HepG2 (cell line): Measurements from ENCODE around the gene SNRNP200. TPM values are rescaled to one million over a fixed set of nuclear protein-coding genes. Genes with fewer than 3 reads are reported as not detected.
A peak's percentile ranks its signal among the peaks of the same experiment; 100 is the strongest.

Source experiments
- NAIF1 ChIP-seq: sonication (generic); formaldehyde crosslinking; IDR thresholded peaks from 2 replicates; pipeline ENCODE4 v1.5.0; 2020; ENCODE audit warnings: mild to moderate bottlenecking, missing genetic modification reagents, borderline replicate concordance
- RERE ChIP-seq: IDR thresholded peaks from 2 replicates; pipeline ENCODE4 v1.6.1; 2016; ENCODE audit warnings: low read depth, missing genetic modification reagents, missing compliant biosample characterization
- STAT6 ChIP-seq: sonication (generic); formaldehyde crosslinking; IDR thresholded peaks from 2 replicates; pipeline ENCODE4 v1.4.0; 2020; ENCODE audit warnings: missing genetic modification reagents, mild to moderate bottlenecking, borderline replicate concordance
- THAP11 ChIP-seq: IDR thresholded peaks from 2 replicates; pipeline ENCODE4 v1.6.1; 2016; ENCODE audit warnings: missing biosample characterization, missing genetic modification reagents
- ZMAT3 ChIP-seq: sonication (generic); formaldehyde crosslinking; conservative IDR thresholded peaks from 2 replicates; pipeline ENCODE4 v1.7.0; 2021; ENCODE audit warnings: missing genetic modification reagents
- ZNF367 ChIP-seq: sonication (generic); formaldehyde crosslinking; IDR thresholded peaks from 2 replicates; pipeline ENCODE4 v1.4.0; 2020; ENCODE audit warnings: missing genetic modification reagents, borderline replicate concordance
- polyA plus RNA-seq, 8 experiments: library from polyadenylated mRNA; depleted of rRNA in 3 of 8; stranded (reverse) in 7 of 8; unstranded in 1 of 8; fragments of >200 nt; fragmentation: Illumina TruSeq in 4 of 8; extraction: Trizol in 4 of 8; gene quantifications; 2 replicates each; pipeline versions ENCODE4 v1.2.1 to v1.2.3, GENCODE V29; 2011 to 2016; ENCODE audit warnings: low read depth in 4 of 8, missing spikeins in 1 of 8, mixed read lengths in 1 of 8; ENCODE audit not compliant: insufficient read depth in 1 of 8
- total RNA-seq, 5 experiments: library from RNA; depleted of rRNA; stranded (reverse); fragments of >200 nt; fragmentation: Illumina TruSeq; extraction: Trizol; gene quantifications; 2 replicates each; pipeline ENCODE4 v1.2.3, GENCODE V29; 2016; ENCODE audit warnings: low read depth in 1 of 5
- TF ChIP-seq, protein P1 (sequence below): sonication (generic); formaldehyde crosslinking; IDR thresholded peaks from 2 replicates; pipeline ENCODE4 v1.8.0; 2022; ENCODE audit warnings: missing genetic modification reagents, low read depth, mild to moderate bottlenecking, borderline replicate concordance
- TF ChIP-seq, protein P2 (sequence below): sonication (generic); formaldehyde crosslinking; IDR thresholded peaks from 2 replicates; pipeline ENCODE4 v1.5.0; 2020; ENCODE audit warnings: mild to moderate bottlenecking, missing genetic modification reagents
- TF ChIP-seq, protein P3 (sequence below): sonication (generic); formaldehyde crosslinking; IDR thresholded peaks from 2 replicates; pipeline ENCODE4 v1.5.1; 2020; ENCODE audit warnings: missing genetic modification reagents, mild to moderate bottlenecking, borderline replicate concordance

The SNRNP200 gene
- total and polyA plus RNA-seq, 2 of the 13 experiments (the other 11 are each of a cell fraction or from before 2014, with no cell fraction given), result 99.0 to 232 TPM

GRCh38 chr2:96260387-96261260, 44.7 kb downstream of the SNRNP200 start (continued):
- TF ChIP-seq RERE (CRISPR knock-in tag) (peak; percentile 52; the same call in 1 of the 2 replicates), STAT6 (CRISPR knock-in tag) (peak; percentile 77), NAIF1 (CRISPR knock-in tag) (no peak), ZNF367 (CRISPR knock-in tag) (no peak), ZMAT3 (peak; percentile 95), THAP11 (CRISPR knock-in tag) (peak; percentile 91)
- TF ChIP-seq, protein P1, sequence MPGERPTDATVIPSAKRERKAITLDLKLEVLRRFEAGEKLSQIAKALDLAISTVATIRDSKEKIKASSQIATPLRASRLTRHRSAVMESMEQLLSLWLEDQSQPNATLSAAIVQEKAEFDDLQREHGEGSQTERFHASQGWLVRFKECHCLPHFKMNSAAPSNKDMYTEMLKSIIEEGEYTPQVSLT (CRISPR knock-in tag), result no peak
- TF ChIP-seq, protein P2, sequence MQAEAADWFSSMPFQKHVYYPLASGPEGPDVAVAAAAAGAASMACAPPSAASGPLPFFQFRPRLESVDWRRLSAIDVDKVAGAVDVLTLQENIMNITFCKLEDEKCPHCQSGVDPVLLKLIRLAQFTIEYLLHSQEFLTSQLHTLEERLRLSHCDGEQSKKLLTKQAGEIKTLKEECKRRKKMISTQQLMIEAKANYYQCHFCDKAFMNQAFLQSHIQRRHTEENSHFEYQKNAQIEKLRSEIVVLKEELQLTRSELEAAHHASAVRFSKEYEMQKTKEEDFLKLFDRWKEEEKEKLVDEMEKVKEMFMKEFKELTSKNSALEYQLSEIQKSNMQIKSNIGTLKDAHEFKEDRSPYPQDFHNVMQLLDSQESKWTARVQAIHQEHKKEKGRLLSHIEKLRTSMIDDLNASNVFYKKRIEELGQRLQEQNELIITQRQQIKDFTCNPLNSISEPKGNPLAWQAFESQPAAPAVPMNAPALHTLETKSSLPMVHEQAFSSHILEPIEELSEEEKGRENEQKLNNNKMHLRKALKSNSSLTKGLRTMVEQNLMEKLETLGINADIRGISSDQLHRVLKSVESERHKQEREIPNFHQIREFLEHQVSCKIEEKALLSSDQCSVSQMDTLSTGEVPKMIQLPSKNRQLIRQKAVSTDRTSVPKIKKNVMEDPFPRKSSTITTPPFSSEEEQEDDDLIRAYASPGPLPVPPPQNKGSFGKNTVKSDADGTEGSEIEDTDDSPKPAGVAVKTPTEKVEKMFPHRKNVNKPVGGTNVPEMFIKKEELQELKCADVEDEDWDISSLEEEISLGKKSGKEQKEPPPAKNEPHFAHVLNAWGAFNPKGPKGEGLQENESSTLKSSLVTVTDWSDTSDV (CRISPR knock-in tag), result peak; percentile 83; the same call in 1 of the 2 replicates
- TF ChIP-seq, protein P3, sequence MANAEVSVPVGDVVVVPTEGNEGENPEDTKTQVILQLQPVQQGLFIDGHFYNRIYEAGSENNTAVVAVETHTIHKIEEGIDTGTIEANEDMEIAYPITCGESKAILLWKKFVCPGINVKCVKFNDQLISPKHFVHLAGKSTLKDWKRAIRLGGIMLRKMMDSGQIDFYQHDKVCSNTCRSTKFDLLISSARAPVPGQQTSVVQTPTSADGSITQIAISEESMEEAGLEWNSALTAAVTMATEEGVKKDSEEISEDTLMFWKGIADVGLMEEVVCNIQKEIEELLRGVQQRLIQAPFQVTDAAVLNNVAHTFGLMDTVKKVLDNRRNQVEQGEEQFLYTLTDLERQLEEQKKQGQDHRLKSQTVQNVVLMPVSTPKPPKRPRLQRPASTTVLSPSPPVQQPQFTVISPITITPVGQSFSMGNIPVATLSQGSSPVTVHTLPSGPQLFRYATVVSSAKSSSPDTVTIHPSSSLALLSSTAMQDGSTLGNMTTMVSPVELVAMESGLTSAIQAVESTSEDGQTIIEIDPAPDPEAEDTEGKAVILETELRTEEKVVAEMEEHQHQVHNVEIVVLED (CRISPR knock-in tag), result no peak
